Neuronal stem cell (in vitro differentiated cells): Measurements from ENCODE around the gene ADAMTS17.

Experiments used
- DNase-seq: peaks from one replicate; pipeline ENCODE4 v3.0.0-alpha.2; 2013; ENCODE audit warnings: low spot score
- H2AFZ ChIP-seq: one replicate; pipeline ENCODE4 v1.6.1; 2013; ENCODE audit warnings: mild to moderate bottlenecking, low read length, inconsistent platforms
- H2AK5ac ChIP-seq: 2 replicates; pipeline ENCODE4 v1.6.1; 2013; ENCODE audit warnings: low read depth, mild to moderate bottlenecking, inconsistent platforms, low read length, moderate library complexity, mixed read lengths
- H2BK120ac ChIP-seq: 2 replicates; pipeline ENCODE4 v1.6.1; 2013; ENCODE audit warnings: low read depth, mild to moderate bottlenecking, inconsistent platforms, low read length, moderate library complexity, mixed read lengths
- H2BK12ac ChIP-seq: one replicate; pipeline ENCODE4 v1.6.1; 2013; ENCODE audit warnings: low read length, inconsistent platforms
- H2BK15ac ChIP-seq: 2 replicates; pipeline ENCODE4 v1.6.1; 2013; ENCODE audit warnings: mild to moderate bottlenecking, low read length, inconsistent platforms, mixed read lengths
- H2BK5ac ChIP-seq: one replicate; pipeline ENCODE4 v1.6.1; 2013; ENCODE audit warnings: inconsistent platforms, mild to moderate bottlenecking, low read length, moderate library complexity
- H3K14ac ChIP-seq: one replicate; pipeline ENCODE4 v1.6.1; 2013; ENCODE audit warnings: low read length, inconsistent platforms
- H3K18ac ChIP-seq: 2 replicates; pipeline ENCODE4 v1.6.1; 2013; ENCODE audit warnings: low read length, inconsistent platforms
- H3K23ac ChIP-seq: 2 replicates; pipeline ENCODE4 v1.6.1; 2013; ENCODE audit warnings: low read depth, mild to moderate bottlenecking, mixed read lengths, low read length, inconsistent platforms; ENCODE audit not compliant: poor library complexity
- H3K27ac ChIP-seq: replicated peaks from 3 replicates; pipeline ENCODE4 v1.5.1; 2013; ENCODE audit warnings: low read length, inconsistent platforms
- H3K27me3 ChIP-seq, 3 experiments: 2 replicates each; pipeline ENCODE4 v1.6.1; 2013; ENCODE audit warnings: low read length in 3 of 3, mild to moderate bottlenecking in 2 of 3, inconsistent platforms in 1 of 3, low read depth in 1 of 3, mixed read lengths in 1 of 3, moderate library complexity in 1 of 3; ENCODE audit not compliant: control insufficient read depth in 3 of 3, insufficient read depth in 3 of 3
- H3K36me3 ChIP-seq, 2 donors: replicated peaks in 1 of 2; 2 replicates each; pipeline ENCODE4 v1.6.1; 2013; ENCODE audit warnings: low read length in 2 of 2; ENCODE audit not compliant: control insufficient read depth in 2 of 2, insufficient read depth in 2 of 2
- H3K4ac ChIP-seq: 2 replicates; pipeline ENCODE4 v1.6.1; 2013; ENCODE audit warnings: inconsistent platforms, mild to moderate bottlenecking, low read length, moderate library complexity
- H3K4me1 ChIP-seq, 2 donors: 1 replicate in 1 of 2; 2 replicates in 1 of 2; pipeline ENCODE4 v1.6.1; 2013; ENCODE audit warnings: low read length in 2 of 2, low read depth in 1 of 2; ENCODE audit not compliant: control insufficient read depth in 2 of 2, insufficient read depth in 1 of 2
- H3K4me2 ChIP-seq: one replicate; pipeline ENCODE4 v1.6.1; 2013; ENCODE audit warnings: mild to moderate bottlenecking, low read length, inconsistent platforms; ENCODE audit not compliant: insufficient read depth, poor library complexity, severe bottlenecking
- H3K4me3 ChIP-seq, 2 donors: 2 replicates each; pipeline ENCODE4 v1.5.1; 2013; ENCODE audit warnings: low read length in 2 of 2, mild to moderate bottlenecking in 2 of 2, inconsistent platforms in 1 of 2, moderate library complexity in 1 of 2
- H3K79me1 ChIP-seq: one replicate; pipeline ENCODE4 v1.6.1; 2013; ENCODE audit warnings: low read depth, mild to moderate bottlenecking, inconsistent platforms, low read length, moderate library complexity
- H3K9ac ChIP-seq: one replicate; pipeline ENCODE4 v1.6.1; 2013; ENCODE audit warnings: mild to moderate bottlenecking, low read depth, low read length, inconsistent platforms; ENCODE audit not compliant: poor library complexity
- H3K9me3 ChIP-seq, 2 donors: replicated peaks in 1 of 2; 2 replicates each; pipeline versions ENCODE3 to v1.6.1; 2013; ENCODE audit warnings: low read length in 2 of 2, mild to moderate bottlenecking in 2 of 2, inconsistent platforms in 1 of 2, low read depth in 1 of 2, mixed read lengths in 1 of 2, moderate library complexity in 1 of 2; ENCODE audit not compliant: control insufficient read depth in 2 of 2, insufficient read depth in 1 of 2
- H4K8ac ChIP-seq: one replicate; pipeline ENCODE4 v1.6.1; 2013; ENCODE audit warnings: low read depth, mild to moderate bottlenecking, inconsistent platforms, low read length, moderate library complexity
- H4K91ac ChIP-seq: one replicate; pipeline ENCODE4 v1.6.1; 2013; ENCODE audit warnings: low read length, low read depth, mild to moderate bottlenecking, inconsistent platforms; ENCODE audit not compliant: poor library complexity
- WGBS, 2 donors: extraction: QIAGEN DNeasy Blood & Tissue Kit; methylation state at CpG; one replicate each; pipeline ENCODE4 v1.1.7; 2013; ENCODE audit warnings: missing lambda C conversion rate in 2 of 2, mixed read lengths in 1 of 2; ENCODE audit not compliant: insufficient read length in 2 of 2, insufficient replicate concordance in 1 of 2; ENCODE audit errors: extremely low coverage in 2 of 2; 5-methylcytosine and 5-hydroxymethylcytosine counted together

The ADAMTS17 gene

DNA sequence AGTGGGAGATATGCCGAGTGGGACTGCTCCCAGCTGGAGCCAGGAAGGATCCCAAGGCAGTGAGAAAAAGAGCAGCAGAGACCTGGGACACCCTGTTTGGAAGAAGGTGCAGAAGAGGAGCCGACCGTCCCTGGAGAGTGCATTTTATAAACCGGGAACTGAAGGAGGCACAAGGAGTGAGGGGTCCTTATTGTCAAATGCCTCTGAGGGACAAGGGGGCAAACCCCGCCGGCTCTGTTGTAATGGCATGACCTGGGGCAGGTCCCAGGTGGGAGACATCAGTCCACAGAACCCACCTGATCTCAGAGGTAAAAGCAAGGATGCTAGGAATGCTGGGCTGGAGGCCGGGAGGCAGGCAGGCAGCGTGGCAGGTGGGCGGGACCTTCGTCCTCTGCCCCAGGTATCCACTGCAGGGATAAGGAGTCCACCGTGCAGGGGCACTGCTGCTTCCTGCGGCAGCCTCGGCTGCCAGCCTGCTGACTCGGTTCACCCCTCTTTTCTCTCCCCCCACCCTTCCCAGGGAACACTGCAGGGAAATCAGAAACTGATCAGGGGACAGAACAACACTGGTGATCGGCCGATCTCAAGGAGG lies 26.9 kb downstream of the ADAMTS17 start:
- no peak overlapping the region for H2BK120ac ChIP-seq
- H3K9me3 ChIP-seq: no peaks in the 10 kb centered on the region
- H2AK5ac ChIP-seq: no peak overlapping the region
- H2BK15ac ChIP-seq: no peak overlapping the region
- no peaks in the 10 kb centered on the region for H3K4me1 ChIP-seq
- H3K23ac ChIP-seq: peak overlapping the region; percentile 52
- no peak overlapping the region for H4K91ac ChIP-seq
- no peaks in the 10 kb centered on the region for H3K79me1 ChIP-seq
- no peak overlapping the region for H3K4me3 ChIP-seq
- H2BK5ac ChIP-seq: no peak overlapping the region
- H2AFZ ChIP-seq: no peak overlapping the region
- H4K8ac ChIP-seq: no peak overlapping the region
- H3K18ac ChIP-seq: no peak overlapping the region
- peaks cover 0 to 8% (median 0%) of the 10 kb centered on the region in 3 experiments for H3K27me3 ChIP-seq
- no peak overlapping the region for H2BK12ac ChIP-seq
- peak overlapping the region; percentile 10 for H3K9ac ChIP-seq
- DNase-seq: no peak
- H3K4ac ChIP-seq: no peak overlapping the region
- peak overlapping the region; percentile 12 for H3K14ac ChIP-seq
- H3K36me3 ChIP-seq: no peaks in the 10 kb centered on the region
- WGBS, 2 donors: no CpG with 5 or more reads among the region's 16 CpGs
- no peak overlapping the region for H3K27ac ChIP-seq
- H3K4me2 ChIP-seq: no peak overlapping the region

DNA sequence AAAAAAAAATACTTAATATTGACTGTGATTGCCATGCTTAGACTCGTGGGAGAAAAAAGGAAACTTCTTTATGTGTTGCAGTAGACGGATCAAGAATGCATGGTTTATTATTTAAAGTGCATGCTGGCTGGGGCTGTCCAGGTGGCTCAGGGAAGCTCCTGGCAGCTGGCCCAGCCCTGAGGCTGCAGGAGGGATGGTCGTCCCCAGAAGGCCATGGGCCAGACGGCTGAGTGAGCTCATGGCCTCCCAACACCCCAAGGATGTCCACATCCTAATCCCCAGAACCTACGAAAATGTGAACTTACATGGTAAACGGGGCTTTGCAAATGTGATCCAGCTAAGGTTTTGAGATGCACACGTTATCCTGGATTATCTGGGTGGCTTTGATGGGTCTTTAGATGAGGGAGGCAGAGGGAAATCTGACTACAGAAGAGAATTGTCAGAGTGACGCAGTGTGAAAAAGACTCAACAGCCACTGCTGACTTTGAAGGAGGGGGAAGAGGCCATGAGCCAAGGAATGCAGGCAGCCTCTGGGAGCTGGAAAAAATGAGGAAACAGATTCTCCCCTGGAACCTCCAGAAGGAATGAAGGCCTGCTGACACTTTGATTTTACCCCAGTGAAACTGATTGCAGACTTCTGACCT lies 29.8 kb downstream of the ADAMTS17 start:
- H3K79me1 ChIP-seq: no peaks in the 10 kb centered on the region
- no peak overlapping the region for H2BK5ac ChIP-seq
- no peak overlapping the region for H4K8ac ChIP-seq
- peaks cover 0 to 8% (median 0%) of the 10 kb centered on the region in 3 experiments for H3K27me3 ChIP-seq
- H3K4me3 ChIP-seq: no peak overlapping the region
- H3K18ac ChIP-seq: no peak overlapping the region
- H3K36me3 ChIP-seq: no peaks in the 10 kb centered on the region
- H3K14ac ChIP-seq: no peak overlapping the region
- H3K9me3 ChIP-seq: no peaks in the 10 kb centered on the region
- no peak overlapping the region for H3K9ac ChIP-seq
- H4K91ac ChIP-seq: no peak overlapping the region
- no peak overlapping the region for H2AFZ ChIP-seq
- no peaks in the 10 kb centered on the region for H3K4me1 ChIP-seq
- DNase-seq: no peak
- H3K4me2 ChIP-seq: no peak overlapping the region
- WGBS, 2 donors: no CpG with 5 or more reads among the region's 8 CpGs
- H2BK120ac ChIP-seq: no peak overlapping the region
- no peak overlapping the region for H3K4ac ChIP-seq
- no peak overlapping the region for H2AK5ac ChIP-seq
- H3K27ac ChIP-seq: no peak overlapping the region
- no peak overlapping the region for H3K23ac ChIP-seq
- H2BK12ac ChIP-seq: no peak overlapping the region
- H2BK15ac ChIP-seq: no peak overlapping the region

DNA sequence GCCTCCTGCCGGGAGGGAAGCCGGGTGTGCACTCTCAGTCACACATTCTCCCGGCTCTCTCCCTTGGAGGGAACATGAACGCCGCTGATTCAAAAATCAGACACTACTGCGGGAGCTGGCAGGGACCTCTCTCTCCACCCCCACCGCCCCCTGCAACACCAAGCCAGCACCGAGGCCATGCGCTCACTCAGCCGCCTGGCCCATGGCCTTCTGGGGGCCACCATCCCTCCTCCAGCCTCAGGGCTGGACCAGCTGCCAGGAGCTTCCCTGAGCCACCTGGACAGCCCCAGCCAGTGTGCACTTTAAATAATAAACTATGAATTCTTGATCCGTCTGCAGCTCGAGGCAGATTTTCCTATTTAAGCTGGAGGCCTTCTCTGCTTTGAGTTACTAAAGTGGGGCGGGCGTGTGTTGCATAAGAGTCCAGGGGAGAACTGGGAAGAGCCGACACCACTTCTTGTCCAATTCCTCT lies 30.6 kb downstream of the ADAMTS17 start:
- peak overlapping the region; percentile 23 for H3K18ac ChIP-seq
- no peak overlapping the region for H4K8ac ChIP-seq
- no peak overlapping the region for H3K27ac ChIP-seq
- no peaks in the 10 kb centered on the region for H3K36me3 ChIP-seq
- H3K4me3 ChIP-seq: no peak overlapping the region
- no peak overlapping the region for H2AFZ ChIP-seq
- H3K23ac ChIP-seq: no peak overlapping the region
- no peak overlapping the region for H4K91ac ChIP-seq
- H3K4me2 ChIP-seq: no peak overlapping the region
- DNase-seq: no peak
- no peaks in the 10 kb centered on the region for H3K79me1 ChIP-seq
- H3K4me1 ChIP-seq: no peaks in the 10 kb centered on the region
- no peak overlapping the region for H2BK120ac ChIP-seq
- no CpG with 5 or more reads among the region's 15 CpGs for WGBS, 2 donors
- H2AK5ac ChIP-seq: no peak overlapping the region
- no peaks in the 10 kb centered on the region for H3K9me3 ChIP-seq
- H2BK5ac ChIP-seq: no peak overlapping the region
- no peak overlapping the region for H2BK12ac ChIP-seq
- no peak overlapping the region for H2BK15ac ChIP-seq
- no peak overlapping the region for H3K9ac ChIP-seq
- no peak overlapping the region for H3K14ac ChIP-seq
- H3K27me3 ChIP-seq: peaks cover 0 to 8% (median 0%) of the 10 kb centered on the region in 3 experiments
- H3K4ac ChIP-seq: no peak overlapping the region

DNA sequence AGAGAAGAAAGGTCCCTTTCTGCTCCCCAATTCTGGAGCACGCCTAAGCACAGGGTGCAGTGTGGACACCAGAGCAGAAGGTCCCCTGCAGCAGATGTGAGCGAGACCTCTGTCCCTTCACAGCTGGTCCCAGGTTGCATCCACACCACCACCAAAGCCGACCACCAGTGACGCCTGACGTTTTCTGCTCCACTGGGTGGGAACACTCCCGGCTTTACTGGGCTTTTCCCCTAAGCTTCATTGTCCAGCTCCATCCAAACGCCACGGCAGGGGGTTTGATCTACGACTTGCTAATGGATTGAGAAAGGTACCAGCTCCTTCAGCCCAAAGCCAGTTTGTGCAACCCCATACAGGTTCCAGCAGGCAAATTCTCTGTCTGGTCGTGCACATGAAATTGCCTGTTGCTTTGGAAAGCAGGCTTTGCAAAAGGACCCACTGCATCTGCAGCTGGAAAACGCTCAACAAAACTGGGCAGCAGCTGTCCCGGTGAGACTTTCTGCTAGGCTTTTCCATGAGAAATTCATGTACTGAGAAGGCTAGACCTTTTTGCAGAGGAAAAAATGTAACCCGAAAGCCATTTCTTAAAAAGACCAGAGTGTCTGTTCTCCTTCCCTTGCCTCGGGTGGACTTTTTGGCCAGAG lies 31.1 kb downstream of the ADAMTS17 start:
- Histone ChIP-seq H3K4ac (no peak overlapping the region), H3K4me1 (no peaks in the 10 kb centered on the region), H3K4me2 (no peak overlapping the region), H3K18ac (no peak overlapping the region), H2BK120ac (no peak overlapping the region), H3K27me3 (peaks cover 0 to 8% (median 0%) of the 10 kb centered on the region in 3 experiments), H2BK15ac (no peak overlapping the region), H3K14ac (no peak overlapping the region), H4K91ac (no peak overlapping the region), H3K36me3 (no peaks in the 10 kb centered on the region), H3K27ac (no peak overlapping the region), H4K8ac (no peak overlapping the region), H2AK5ac (no peak overlapping the region), H2BK5ac (no peak overlapping the region), H3K23ac (no peak overlapping the region), H3K9me3 (no peaks in the 10 kb centered on the region), H3K9ac (no peak overlapping the region), H3K4me3 (no peak overlapping the region), H2BK12ac (no peak overlapping the region), H3K79me1 (no peaks in the 10 kb centered on the region), H2AFZ (no peak overlapping the region)
- no CpG with 5 or more reads among the region's 14 CpGs for WGBS, 2 donors
- DNase-seq: no peak
